ENCODE data around the gene RNF207. TPM values are rescaled to one million over a fixed set of nuclear protein-coding genes. Genes with fewer than 3 reads are reported as not detected.

RNF207 gene
- total and polyA plus RNA-seq, 2 of the 8 experiments (the other 6 are each of a cell fraction or from before 2014, with no cell fraction given) = 3.9 to 5.4 TPM

GRCh38 chr1:6170116-6170741, 35.7 kb upstream of the RNF207 start:
- H4K5ac ChIP-seq (ENCODE audit: insufficient read length, low read depth, low read length) = no peak overlapping the region
- TF ChIP-seq TBP (IDR thresholded peaks at IDR 0.05; ENCODE audit: low read depth, low read length) (no peak), ATF3 (IDR thresholded peaks at IDR 0.05; ENCODE audit: insufficient read depth, low read depth, low read length) (no peak), SRF (IDR thresholded peaks at IDR 0.05; ENCODE audit: low read depth, low read length) (no peak)
- H2AK5ac ChIP-seq (ENCODE audit: low read depth, low read length) = no peak overlapping the region
- CTCF ChIA-PET (ENCODE audit: partially characterized antibody) = interaction anchor here (1.1 to 5.4 kb wide), 17 partner anchors 9 to 135 kb away, joined by 3 to 40 read pairs (median 5); no protein-coding TSS in a partner anchor
- no peak overlapping the region for H2BK15ac ChIP-seq (ENCODE audit: low read length)
- no peak overlapping the region for H3K14ac ChIP-seq (ENCODE audit: insufficient read length)
- no peaks in the 10 kb centered on the region for H3K9me3 ChIP-seq (ENCODE audit: insufficient read depth in 2 of 2, low read depth in 1 of 2, low read length in 1 of 2)
- H4K8ac ChIP-seq (ENCODE audit: extremely low read depth, insufficient read depth, low read length) = no peak overlapping the region
- no peak overlapping the region for H2BK12ac ChIP-seq (ENCODE audit: low read depth, low read length)
- H4K91ac ChIP-seq (replicated peaks; ENCODE audit: insufficient read length, low read length) = no peak overlapping the region
- H3K4ac ChIP-seq (replicated peaks; ENCODE audit: insufficient read length, low read depth, low read length) = no peak overlapping the region
- H3K79me2 ChIP-seq (ENCODE audit: control insufficient read depth in 1 of 2, insufficient read depth in 2 of 2, low read length in 2 of 2) = no peaks in the 10 kb centered on the region
- 86% methylated on average over 13 of the region's 16 CpGs; no CpG with 5 or more reads in 1 of the 2 experiments for WGBS, 2 experiments (ENCODE audit: extremely low coverage in 1 of 2, insufficient coverage in 1 of 2, insufficient read length in 1 of 2, insufficient replicate concordance in 2 of 2, low coverage in 1 of 2, low lambda C conversion rate in 2 of 2, missing lambda C conversion rate in 1 of 2)
- H3K4me3 ChIP-seq (ENCODE audit: extremely low read depth in 1 of 4, insufficient read depth in 2 of 4, low read depth in 3 of 4, low read length in 4 of 4) = no peak overlapping the region
- no peak overlapping the region for H2BK20ac ChIP-seq (ENCODE audit: low read length)
- H2AFZ ChIP-seq (ENCODE audit: low read length) = no peak overlapping the region
- no peaks in the 10 kb centered on the region for H3K36me3 ChIP-seq (ENCODE audit: control insufficient read depth in 2 of 4, insufficient read depth in 4 of 4, low read length in 3 of 4)
- peaks cover 0 to 10% of the 10 kb centered on the region in 2 experiments for H4K20me1 ChIP-seq (replicated peaks in 1 of 2; ENCODE audit: control insufficient read depth in 1 of 2, insufficient read depth in 2 of 2, low read length in 2 of 2)
- H3K56ac ChIP-seq (replicated peaks; ENCODE audit: insufficient read length, low read depth, low read length) = no peak overlapping the region
- POLR2A ChIA-PET (ENCODE audit: partially characterized antibody) = interaction anchor here (1.5 kb wide), 1 partner anchor 13 kb away, joined by 4 read pairs; no protein-coding TSS in a partner anchor
- H2BK5ac ChIP-seq (ENCODE audit: low read depth, low read length) = no peak overlapping the region
- no peaks in the 10 kb centered on the region for H3K79me1 ChIP-seq (ENCODE audit: low read depth, low read length)
- peaks cover 11% of the 10 kb centered on the region; the same call in 1 of the 2 replicates for H3K23me2 ChIP-seq (ENCODE audit: low read depth, low read length)
- no peak overlapping the region for H2BK120ac ChIP-seq (replicated peaks; ENCODE audit: low read depth, low read length)
- no peak overlapping the region for H3K4me2 ChIP-seq (ENCODE audit: insufficient read depth in 1 of 2, low read depth in 2 of 2, low read length in 2 of 2)
- H3K27ac ChIP-seq (ENCODE audit: low read depth, low read length) = no peak overlapping the region
- H3K4me1 ChIP-seq (replicated peaks in 1 of 4; ENCODE audit: control insufficient read depth in 3 of 4, insufficient read depth in 4 of 4, low read length in 3 of 4) = no peaks in the 10 kb centered on the region; a peak in 1 of 7 replicates
- DNase-seq (ENCODE audit: low read depth in 1 of 2, low spot score in 2 of 2) (no peak), FAIRE-seq (no peak)
- H3K23ac ChIP-seq (ENCODE audit: insufficient read length) = no peak overlapping the region
- H3K27me3 ChIP-seq (replicated peaks in 1 of 4; ENCODE audit: control insufficient read depth in 3 of 4, extremely low read depth in 1 of 4, insufficient read depth in 3 of 4, low read length in 3 of 4) = no peaks in the 10 kb centered on the region; a peak in 1 of 7 replicates
- H3K9ac ChIP-seq (replicated peaks in 1 of 4; ENCODE audit: extremely low read depth in 1 of 4, low read depth in 3 of 4, low read length in 3 of 4) = no peak overlapping the region
- H3K18ac ChIP-seq (ENCODE audit: extremely low read depth, low read length) = no peak overlapping the region
